Measurements from ENCODE around the gene ATP6V1E1.
"Not testable (repeated sequence)": the region's sequence is repeated elsewhere in the genome, so short reads cannot be mapped to it uniquely, and the experiment has no call there.

The ATP6V1E1 gene

GRCh38 chr22:17579535-17579981, 49.0 kb downstream of the ATP6V1E1 start:
- DNase-seq, result no peak

- DNase-seq, result no peak
Measured at GRCh38 chr22:17578136-17578754, 50.3 kb downstream of the ATP6V1E1 start.

GRCh38 chr22:17576470-17576869, 52.1 kb downstream of the ATP6V1E1 start:
- no peak for DNase-seq

GRCh38 chr22:17575681-17576080, 52.9 kb downstream of the ATP6V1E1 start:
- DNase-seq, result no peak

- DNase-seq, result no peak
Measured at GRCh38 chr22:17575151-17575550, 53.4 kb downstream of the ATP6V1E1 start.

- DNase-seq, result no peak
Measured at GRCh38 chr22:17570851-17571631, 57.5 kb downstream of the ATP6V1E1 start.

- no peak for DNase-seq
Measured at GRCh38 chr22:17569971-17570511, 58.5 kb downstream of the ATP6V1E1 start.

- DNase-seq, result no peak
Measured at GRCh38 chr22:17566776-17567175, 61.8 kb downstream of the ATP6V1E1 start.

GRCh38 chr22:17566016-17566687, 62.4 kb downstream of the ATP6V1E1 start:
- DNase-seq, result not testable (repeated sequence)

GRCh38 chr22:17563936-17564391, 64.6 kb downstream of the ATP6V1E1 start:
- no peak for DNase-seq

GRCh38 chr22:17562906-17563870, 65.4 kb downstream of the ATP6V1E1 start, which contains the start of gene SLC25A18:
SLC25A18 (plus strand) TSS chr22:17563498; CDS start chr22:17579945, 16,447 bp downstream.
- DNase-seq, result no peak

GRCh38 chr22:17559188-17559587, 69.4 kb downstream of the ATP6V1E1 start:
- DNase-seq, result no peak

- no peak for DNase-seq
Measured at GRCh38 chr22:17554814-17555213, 73.7 kb downstream of the ATP6V1E1 start.

- DNase-seq, result no peak
Measured at GRCh38 chr22:17552737-17553136, 75.8 kb downstream of the ATP6V1E1 start.

GRCh38 chr22:17549655-17550054, 78.9 kb downstream of the ATP6V1E1 start:
- DNase-seq, result no peak

- DNase-seq, result no peak
Measured at GRCh38 chr22:17549183-17549582, 79.4 kb downstream of the ATP6V1E1 start.

GRCh38 chr22:17548756-17549035, 79.9 kb downstream of the ATP6V1E1 start:
- no peak for DNase-seq

- DNase-seq, result no peak
Measured at GRCh38 chr22:17548010-17548755, 80.4 kb downstream of the ATP6V1E1 start.

GRCh38 chr22:17542452-17542851, 86.1 kb downstream of the ATP6V1E1 start:
- no peak for DNase-seq

All from NCI-H1694 (cell line).